CD4-positive, alpha-beta T cell treated with Interleukin-4 for 1 hour (primary cell): ENCODE results near the gene MBD3L1.

Source experiments
- DNase-seq, 2 donors: peaks; one replicate each; pipeline ENCODE4 v3.0.0-alpha.2; 2020 to 2022

The MBD3L1 gene

GRCh38 chr19:8832132-8833021 lies at the start of gene MBD3L1, which contains the start of gene ZNF558:
Gene MBD3L1, plus strand, starts transcription at chr19:8832377. Its CDS starts 10,302 bp downstream, at chr19:8842679.
Gene ZNF558, minus strand, starts transcription at chr19:8832304. Its CDS starts 9,645 bp downstream, at chr19:8822659.
- peak; percentile 100 for DNase-seq

GRCh38 chr19:8794823-8795222 lies 37.4 kb upstream of the MBD3L1 start:
- DNase-seq, result no peak

- no peak for DNase-seq
These were observed 25.5 kb upstream of the MBD3L1 start for GRCh38 chr19:8806661-8807060.

GRCh38 chr19:8811315-8812172 lies 20.6 kb upstream of the MBD3L1 start:
- DNase-seq, result no peak

GRCh38 chr19:8814176-8814575 lies 18.0 kb upstream of the MBD3L1 start:
- no peak for DNase-seq

GRCh38 chr19:8815780-8816179 lies 16.4 kb upstream of the MBD3L1 start:
- DNase-seq, result no peak

GRCh38 chr19:8820234-8820633 lies 11.9 kb upstream of the MBD3L1 start:
- no peak for DNase-seq

GRCh38 chr19:8821748-8822241 lies 10.4 kb upstream of the MBD3L1 start:
- no peak for DNase-seq

- DNase-seq, result no peak
These were observed 5.8 kb upstream of the MBD3L1 start for GRCh38 chr19:8826371-8826770.

GRCh38 chr19:8827277-8827676 lies 4.9 kb upstream of the MBD3L1 start:
- DNase-seq, result no peak

GRCh38 chr19:8831373-8831772 lies 804 bp upstream of the MBD3L1 start:
- DNase-seq, result no peak

GRCh38 chr19:8831832-8832131 lies 395 bp upstream of the MBD3L1 start:
- no peak for DNase-seq

GRCh38 chr19:8835446-8835845 lies 3.3 kb downstream of the MBD3L1 start:
- no peak for DNase-seq

GRCh38 chr19:8835877-8836276 lies 3.7 kb downstream of the MBD3L1 start:
- no peak for DNase-seq

- DNase-seq, result no peak
These were observed 8.5 kb downstream of the MBD3L1 start for GRCh38 chr19:8840708-8841107.

- DNase-seq, result no peak
These were observed 14.6 kb downstream of the MBD3L1 start for GRCh38 chr19:8846819-8847218.

- DNase-seq, result no peak
These were observed 17.1 kb downstream of the MBD3L1 start for GRCh38 chr19:8849232-8849631.

GRCh38 chr19:8850488-8850887 lies 18.3 kb downstream of the MBD3L1 start:
- no peak for DNase-seq

- no peak for DNase-seq
These were observed 26.1 kb downstream of the MBD3L1 start for GRCh38 chr19:8858260-8858659.

- DNase-seq, result no peak
These were observed 34.2 kb downstream of the MBD3L1 start for GRCh38 chr19:8866344-8866743.

GRCh38 chr19:8877854-8878705 lies 45.9 kb downstream of the MBD3L1 start:
- DNase-seq, result no peak

GRCh38 chr19:8880868-8881488 lies 48.8 kb downstream of the MBD3L1 start:
- DNase-seq, result no peak
